CD4-positive, alpha-beta T cell treated with Interleukin-17A for 4 hours (primary cell): ENCODE data around the gene TMED6.

Source experiments
- DNase-seq: peaks from one replicate; pipeline ENCODE4 v3.0.0-alpha.2; 2020; ENCODE audit warnings: mixed read lengths

Gene TMED6

DNA sequence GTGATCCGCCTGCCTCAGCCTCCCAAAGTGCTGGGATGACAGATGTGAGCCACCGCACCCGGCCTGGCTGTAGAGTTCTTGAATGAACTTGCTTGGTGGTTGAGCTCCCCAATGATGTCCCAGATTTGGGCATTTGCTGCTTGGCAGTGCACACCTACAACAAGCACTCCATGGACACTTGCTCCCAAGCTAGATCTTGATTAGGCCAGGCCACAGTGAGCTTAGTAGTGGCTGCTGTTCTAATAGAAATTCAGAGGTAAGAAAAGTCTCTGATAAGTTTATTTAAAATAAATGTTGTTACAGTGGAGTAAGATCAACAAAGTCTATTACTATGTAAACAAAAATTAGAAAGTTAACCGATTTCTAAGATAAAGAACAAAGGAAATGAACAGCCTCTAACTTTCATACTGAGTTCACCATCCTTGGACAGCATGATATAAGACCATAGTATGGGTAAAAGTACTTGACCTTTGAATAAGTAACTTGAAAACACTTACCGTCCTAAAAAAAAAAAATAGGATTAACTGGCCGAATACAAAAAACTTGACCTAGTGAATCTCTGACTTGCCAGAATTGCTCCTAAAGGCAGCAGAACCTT, 951 bp downstream of the TMED6 start:
- no peak for DNase-seq

GRCh38 chr16:69349536-69349935, 2.0 kb downstream of the TMED6 start:
- DNase-seq: no peak

DNA sequence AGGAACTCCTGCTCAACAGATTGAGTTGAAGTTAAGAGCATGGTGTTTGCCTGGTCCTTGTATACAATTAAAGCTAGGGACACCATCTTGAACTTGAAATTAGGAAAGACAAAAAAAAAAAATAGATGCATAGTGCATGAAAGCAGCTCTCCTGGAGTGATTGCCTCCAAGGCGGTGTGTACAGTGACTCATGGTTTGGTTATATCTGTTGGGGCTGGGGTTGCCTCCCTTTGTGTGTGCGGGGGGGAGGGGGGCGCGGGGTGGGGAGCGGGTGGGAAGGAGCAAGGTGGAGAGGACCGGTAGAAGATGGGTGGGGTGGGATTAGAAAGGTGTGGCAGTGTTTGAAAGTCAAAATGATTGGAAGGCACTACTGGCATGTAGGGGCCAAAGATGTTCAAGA, 3.4 kb downstream of the TMED6 start:
- DNase-seq: no peak

- no peak for DNase-seq
Observed at GRCh38 chr16:69346683-69347082, 4.9 kb downstream of the TMED6 start.

DNA sequence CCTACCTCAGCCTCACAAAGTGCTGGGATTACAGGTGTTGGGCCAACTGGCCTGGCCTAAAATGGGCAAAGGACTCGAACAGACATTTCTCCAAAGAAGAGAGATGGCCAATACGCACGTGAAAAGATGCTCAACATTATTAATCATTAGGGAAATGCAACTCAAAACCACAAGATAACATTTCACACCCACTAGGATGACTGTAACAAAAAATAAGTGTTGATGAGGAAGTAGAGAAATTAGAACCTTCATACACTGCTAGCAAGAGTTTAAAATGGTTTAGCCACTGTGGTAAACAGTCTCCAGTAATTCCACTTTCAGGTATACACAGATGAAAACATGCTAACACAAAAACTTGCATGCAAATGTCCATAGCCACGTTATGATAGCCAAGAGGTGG, 5.7 kb downstream of the TMED6 start:
- no peak for DNase-seq

GRCh38 chr16:69344171-69344570, 7.4 kb downstream of the TMED6 start:
- no peak for DNase-seq

DNA sequence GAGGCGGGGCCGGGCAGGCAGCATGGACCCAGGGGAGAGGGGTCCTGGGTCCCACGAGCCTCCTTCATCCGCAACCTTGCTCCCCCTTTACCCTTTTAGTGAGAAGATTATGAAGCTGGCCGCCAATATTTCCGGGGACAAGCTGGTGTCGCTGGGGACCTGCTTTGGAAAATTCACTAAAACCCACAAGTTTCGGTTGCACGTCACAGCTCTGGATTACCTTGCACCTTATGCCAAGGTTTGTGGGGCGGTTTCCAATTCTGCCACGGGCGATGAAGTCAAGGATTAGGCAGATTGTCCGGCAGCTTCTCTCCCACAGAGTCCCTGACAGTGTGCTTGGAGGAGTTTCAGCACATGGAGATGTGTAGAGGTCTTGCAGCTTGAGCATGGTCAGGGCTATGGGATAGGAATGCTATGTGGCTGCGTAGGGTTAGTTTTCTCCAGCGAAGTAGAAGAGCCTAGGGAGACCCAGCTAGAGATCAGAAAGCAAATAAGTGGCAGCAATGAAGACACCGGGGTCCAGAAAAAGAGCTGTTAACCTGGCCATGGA, 11.4 kb downstream of the TMED6 start:
- DNase-seq: no peak

- peak; percentile 91 for DNase-seq
Observed at GRCh38 chr16:69339289-69340094, 12.1 kb downstream of the TMED6 start, which contains the start of the genes COG8 and NIP7. Gene COG8 (minus strand): TSS chr16:69339564. CDS start chr16:69339552, 12 bp downstream. Gene NIP7 (plus strand): TSS chr16:69339772. CDS start chr16:69339830, 58 bp downstream.

DNA sequence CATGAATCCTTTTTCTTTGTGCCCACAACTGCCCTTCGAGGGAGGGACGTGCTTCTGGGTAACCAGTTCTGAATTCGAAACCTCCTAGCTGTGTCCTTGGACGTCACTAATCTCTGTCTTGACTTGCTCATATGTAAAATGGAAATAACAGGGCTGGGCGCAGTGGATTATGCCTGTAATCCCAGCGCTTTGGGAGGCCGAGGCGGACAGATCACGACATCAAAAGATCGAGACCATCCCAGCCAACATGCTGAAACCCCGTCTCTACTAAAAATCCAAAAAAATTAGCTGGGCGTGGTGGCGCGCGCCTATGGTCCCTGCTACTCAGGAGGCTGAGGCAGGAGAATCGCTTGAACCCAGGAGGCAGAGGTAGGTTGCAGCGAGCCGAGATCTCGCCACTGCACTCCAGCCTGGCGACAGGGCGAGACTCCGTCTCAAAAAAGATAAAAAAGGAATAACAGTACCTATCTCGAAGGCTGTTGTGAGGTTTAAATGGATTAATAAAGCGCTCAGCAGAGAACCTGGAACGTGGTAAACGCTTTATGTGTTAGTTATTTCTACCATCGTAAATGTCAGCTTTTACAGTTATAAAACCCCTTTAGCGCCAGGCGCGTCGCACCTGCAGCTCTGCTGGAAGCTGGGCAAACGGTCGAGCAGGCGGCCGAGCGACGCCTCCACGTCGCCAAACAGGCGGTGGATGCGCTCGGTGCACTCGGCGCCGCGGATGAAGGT, 12.9 kb downstream of the TMED6 start:
- no peak for DNase-seq

DNA sequence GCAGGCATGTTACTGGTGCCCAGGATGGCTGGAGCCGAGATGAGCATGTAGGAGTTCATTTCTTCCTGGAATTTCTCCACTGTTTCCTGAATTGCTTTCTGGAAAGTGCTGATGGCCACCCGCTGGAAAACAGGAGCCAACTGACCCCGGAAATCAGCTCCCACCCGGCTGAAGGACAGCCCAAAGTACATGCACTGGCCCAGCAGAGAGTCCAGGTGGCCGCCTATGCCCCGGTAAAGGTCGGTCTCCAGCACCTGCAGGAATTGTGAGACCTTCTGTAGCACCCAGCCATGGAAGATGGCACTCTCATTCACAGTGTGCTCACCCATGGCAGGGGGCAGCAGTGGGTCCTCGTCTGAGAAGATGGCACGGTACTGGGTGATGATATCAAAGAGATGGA, 16.9 kb downstream of the TMED6 start:
- DNase-seq: no peak

GRCh38 chr16:69330286-69331109, 21.1 kb downstream of the TMED6 start, which contains the start of gene PDF:
Gene PDF (minus strand): TSS chr16:69330588. CDS start chr16:69330570, 18 bp downstream.
- DNase-seq: peak; percentile 88

DNA sequence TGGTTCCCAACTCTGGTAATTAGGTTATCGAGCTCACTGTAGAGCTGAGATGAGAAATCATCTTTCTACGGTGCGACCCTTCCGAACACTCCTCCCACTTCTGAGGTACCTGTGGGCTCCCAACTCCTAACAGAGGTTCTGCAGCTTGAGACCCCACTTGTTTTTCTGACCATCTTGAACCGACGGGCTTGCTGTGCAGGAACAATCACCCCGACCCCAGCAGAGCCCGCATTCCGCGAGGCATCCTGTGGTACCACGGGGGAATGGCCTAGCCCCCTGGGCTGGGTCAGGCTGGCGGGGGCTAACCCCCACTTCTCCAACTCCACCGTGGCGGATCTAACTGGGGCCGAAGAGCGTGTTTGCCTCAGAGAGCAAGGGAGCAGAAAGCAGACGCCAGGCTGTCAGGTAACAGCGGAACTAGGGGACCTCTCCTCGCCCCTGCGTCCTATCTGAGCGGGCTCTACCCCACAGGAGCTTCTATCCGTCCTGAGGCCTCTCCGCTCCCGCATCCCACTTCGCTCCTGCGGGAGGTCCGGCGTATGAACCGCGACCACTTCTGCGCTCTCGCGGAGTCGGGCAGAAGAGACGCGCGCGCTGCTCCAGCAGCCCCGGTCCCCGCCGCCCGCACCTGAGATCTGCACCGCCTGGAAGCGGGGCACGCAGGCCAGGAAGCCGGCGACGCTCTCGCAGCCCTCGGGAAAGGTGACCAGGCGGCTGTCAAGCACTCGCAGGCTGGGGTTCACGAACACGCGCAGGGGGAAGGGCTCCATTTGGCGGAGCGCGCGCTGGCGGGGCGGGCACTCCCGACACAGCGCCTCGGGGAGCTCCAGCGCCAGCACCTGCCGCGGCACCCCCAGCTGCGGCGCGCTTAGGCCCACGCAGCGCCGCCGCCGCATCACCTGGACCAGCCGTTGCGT, 22.0 kb downstream of the TMED6 start:
- peak; percentile 58 for DNase-seq

DNA sequence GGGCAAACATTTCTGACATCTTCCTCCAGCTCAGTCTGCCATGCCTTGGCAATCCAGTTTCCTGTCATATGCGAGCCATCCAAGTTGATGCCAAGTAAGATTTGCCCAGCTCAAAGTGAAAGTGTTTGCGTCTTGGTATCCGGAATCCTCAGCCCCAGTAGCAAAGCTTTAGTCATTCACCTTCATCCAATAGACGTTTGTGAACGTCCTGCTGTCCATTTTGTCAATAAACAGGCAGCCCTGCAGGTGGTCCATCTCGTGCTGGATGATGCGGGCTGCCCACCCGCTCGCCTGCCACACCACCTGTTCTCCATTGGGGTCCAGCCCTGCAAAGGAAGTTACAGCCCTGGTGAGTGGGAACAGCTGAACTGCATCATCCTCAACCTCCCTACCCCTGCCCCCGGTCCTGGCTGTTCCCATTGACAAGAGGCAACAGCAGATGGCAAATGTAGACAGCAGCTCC, 22.7 kb downstream of the TMED6 start:
- no peak for DNase-seq

GRCh38 chr16:69327585-69328310, 23.8 kb downstream of the TMED6 start:
- no peak for DNase-seq

DNA sequence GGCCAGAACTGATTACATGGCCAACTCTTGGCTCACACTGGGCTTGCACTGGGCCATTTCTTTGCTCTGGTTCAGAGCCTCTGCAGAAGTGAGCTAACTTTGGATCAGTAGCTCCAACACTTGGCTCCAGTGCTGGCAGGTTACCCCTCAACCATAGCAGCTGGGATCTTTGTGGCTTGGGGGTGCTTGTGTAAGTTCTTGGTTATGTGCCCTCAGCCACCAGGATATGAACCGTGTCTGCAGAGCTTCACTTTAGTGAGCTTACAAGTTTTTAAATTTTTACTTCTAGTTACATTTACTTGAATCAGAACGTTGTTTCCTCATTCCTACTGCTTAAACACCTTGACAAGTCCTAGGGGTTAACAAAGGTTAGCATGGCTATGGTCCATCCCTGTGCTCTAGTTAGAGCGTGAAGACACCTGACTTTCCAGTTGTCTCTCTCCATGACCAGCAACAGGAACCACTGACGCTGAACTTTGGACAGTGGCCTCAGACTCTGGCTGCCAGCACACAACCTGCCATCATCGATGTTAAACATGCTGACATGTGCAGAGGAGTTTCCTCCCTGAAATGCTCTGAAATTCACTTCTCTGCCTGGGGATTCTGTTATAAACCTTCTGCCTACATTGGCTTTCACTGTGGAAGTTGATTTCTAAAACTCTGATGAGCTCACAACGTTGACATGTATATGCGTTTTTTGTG, 25.3 kb downstream of the TMED6 start:
- no peak for DNase-seq

DNA sequence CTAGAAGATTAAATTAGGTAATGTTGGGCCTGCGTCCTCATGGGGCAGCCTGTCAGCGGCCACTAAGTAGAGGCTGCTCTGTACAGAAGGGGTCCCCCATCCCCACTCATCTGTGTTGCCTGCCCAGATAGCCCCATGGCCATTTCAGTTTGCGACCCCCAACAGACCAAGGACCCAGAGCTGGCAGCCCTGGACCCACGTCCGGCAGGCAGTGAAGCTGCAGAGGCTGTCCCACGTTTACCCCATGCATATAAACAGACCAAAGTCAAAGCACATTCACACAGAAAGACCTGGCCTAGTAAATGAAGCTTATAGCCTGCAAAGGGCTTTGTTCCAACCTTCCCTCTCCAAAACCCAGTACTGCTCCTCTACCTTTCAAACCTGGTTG, 25.8 kb downstream of the TMED6 start:
- no peak for DNase-seq

GRCh38 chr16:69324585-69325253, 26.9 kb downstream of the TMED6 start:
- DNase-seq: no peak

DNA sequence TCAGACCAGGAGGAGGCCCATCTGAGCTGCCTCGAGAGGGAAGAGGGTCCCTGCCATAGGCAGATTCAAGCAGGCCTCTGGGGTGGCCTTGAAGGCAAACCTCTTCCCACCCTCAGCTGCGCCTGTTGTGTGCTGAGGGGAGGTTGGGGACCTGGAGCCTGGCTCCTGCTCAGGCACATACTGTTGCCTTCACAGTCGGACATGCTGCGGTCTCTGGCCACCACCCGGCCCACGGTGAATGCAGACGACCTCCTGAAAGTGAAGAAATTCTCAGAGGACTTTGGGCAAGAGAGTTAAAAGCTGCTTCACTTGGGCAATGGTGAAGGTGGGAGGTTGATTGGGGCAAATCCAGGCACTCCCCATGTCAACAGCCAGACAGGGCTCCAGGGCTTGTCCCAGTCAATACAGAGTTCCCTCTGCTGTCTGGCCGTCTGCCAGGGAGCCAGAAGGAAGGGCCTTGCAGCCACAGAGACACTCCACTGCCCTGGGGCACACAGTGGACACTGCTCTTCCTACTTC, 27.5 kb downstream of the TMED6 start:
- DNase-seq: no peak

DNA sequence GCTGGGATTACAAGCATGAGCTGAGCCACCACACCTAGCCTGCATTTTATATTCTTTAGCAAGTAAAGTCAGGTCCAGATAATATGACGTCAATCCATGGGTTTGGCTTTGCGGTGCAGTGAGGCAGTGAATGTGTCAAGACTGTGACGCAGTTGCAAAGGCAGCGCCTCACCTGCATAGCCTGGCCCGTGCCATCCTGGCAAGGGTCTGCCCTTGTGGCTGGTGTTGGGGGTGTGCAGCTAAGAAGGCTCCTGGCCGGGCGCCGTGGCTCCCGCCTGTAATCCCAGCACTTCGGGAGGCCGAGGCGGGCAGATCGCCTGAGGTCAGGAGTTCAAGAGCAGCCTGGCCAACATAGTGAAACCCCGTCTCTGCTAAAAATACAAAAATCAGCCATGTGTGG, 28.2 kb downstream of the TMED6 start:
- no peak for DNase-seq
